Stimulated activated naive CD8-positive, alpha-beta T cell treated with anti-CD3 and anti-CD28 coated beads, Interleukin-15, Interleukin-2, amounts not matched to agents 100 U/mL and 50 U/mL, for 24 hours (primary cell): ENCODE data around the gene SNAP23.

Experiments
- ATAC-seq: fragments of 150-1000 bp; cut with Tn5 transposase; one replicate; pipeline ENCODE4 v1.10.0; 2021
- DNase-seq: peaks from one replicate; pipeline ENCODE4 v3.0.0; 2021

The SNAP23 gene

DNA sequence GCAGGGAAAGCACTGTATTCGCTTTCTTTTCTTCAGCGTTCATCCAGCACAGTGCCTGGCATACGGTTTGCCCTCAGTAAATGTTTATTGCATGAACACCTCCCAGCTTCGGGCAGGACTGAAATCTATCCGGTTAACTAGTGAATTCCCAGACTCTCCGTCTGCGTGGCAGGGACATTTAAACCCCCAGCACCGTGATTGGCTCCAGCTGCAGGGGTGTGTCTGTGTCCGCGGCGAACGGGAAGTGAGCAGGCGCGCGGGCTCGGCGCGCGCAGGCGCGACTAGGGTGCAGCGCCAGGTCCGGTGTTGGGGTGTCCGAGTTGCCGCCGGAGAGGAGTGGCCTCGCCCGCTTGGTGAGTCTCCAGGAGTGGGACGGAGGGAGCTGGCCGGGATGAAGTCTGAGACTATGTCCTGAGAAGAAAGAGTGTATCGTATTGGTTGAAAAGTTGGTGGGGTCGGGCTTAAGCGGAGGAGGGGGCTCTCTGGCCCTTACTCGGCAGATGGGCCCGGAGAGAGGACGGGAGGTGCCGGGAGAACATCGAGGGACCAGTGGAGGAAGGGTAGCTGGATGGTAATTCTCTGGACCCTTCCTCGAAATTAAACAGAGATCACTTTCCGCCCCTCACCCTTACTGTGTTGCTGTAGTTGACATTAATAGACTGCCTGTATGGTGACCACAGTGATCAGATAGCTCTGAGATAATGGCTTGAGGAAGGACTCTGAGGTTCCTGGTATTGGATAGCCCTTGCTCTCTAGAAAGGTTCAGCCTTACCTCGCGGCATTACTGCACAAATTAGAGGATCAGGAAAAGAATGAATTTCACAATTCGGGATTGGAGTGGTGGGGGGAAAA, at the start of gene SNAP23:
TSS of gene SNAP23 (plus strand) at position 274 of the 852 bp plus-strand sequence. CDS start 16,213 bp downstream, outside the sequence.
- DNase-seq (peak; percentile 88), ATAC-seq (peak; percentile 94)

DNA sequence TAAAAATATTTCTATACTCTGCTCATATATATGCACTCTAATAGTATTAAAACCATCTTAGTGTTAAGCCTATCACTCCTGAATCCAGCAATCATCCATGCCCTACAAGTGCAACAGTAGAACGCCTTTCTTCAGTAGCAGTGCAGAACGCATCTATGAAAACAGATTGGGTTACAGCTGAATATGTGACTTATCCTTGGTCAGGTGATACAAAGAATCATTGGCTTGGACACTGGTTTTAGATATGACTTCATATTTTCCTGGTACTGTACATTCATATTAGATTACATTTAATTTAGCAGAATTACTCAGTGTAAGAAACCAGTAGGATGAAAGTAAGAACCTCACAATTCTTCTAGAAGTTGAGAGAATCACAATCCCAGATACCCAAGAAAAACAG, 47.8 kb upstream of the SNAP23 start:
- no peak for ATAC-seq
- DNase-seq = no peak

DNA sequence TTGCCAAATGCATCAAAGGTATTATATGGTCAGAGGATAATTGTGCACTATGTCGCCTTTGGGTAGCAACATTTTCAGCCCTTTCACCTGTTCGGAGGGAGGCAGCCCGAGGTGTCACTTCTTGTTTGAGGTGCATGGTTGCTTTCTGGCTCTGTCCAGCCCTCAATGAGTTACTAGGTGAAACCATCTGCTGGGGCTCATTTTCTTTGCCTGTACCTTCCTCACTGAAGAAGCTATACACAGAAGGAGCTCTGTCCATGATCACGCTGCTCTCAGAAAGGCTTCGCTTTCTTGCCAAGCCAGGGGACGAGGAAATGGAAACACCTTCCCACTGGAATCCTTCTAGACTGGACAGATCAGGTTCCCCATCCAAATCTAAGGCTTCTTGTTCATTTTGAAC, 47.2 kb upstream of the SNAP23 start:
- DNase-seq = no peak
- ATAC-seq = no peak

DNA sequence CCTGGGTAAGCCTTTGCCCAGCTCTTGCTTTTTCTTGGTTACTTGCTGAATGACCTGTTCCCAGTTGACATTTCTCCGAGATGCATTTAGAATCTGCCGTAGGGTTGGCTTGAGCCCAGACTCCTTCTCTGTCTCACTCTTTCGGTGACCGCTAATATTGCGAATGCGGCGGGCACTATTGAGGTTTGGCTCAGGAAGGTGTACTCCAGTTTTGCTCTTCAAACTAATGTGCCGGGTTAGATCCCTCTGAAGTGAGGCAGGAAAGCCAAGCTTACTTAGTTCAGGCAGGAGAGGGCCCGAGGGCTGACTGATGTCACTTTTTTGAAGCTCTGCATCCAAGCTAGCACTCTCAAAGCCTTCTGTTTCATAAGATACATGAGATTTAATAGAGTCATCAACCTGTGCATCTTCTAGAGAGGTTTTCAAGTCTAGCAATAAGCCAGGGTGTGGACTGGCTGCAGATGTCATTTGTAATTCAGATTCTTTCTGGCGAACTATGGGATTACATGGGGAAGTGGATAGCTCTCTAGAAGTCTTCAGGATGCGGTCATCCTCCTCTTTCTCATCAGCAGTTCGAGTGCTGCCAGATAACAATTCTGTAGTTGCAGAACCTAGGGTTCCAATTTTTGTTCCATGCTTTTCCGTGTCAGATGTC, 45.5 kb upstream of the SNAP23 start:
- DNase-seq = no peak
- no peak for ATAC-seq

DNA sequence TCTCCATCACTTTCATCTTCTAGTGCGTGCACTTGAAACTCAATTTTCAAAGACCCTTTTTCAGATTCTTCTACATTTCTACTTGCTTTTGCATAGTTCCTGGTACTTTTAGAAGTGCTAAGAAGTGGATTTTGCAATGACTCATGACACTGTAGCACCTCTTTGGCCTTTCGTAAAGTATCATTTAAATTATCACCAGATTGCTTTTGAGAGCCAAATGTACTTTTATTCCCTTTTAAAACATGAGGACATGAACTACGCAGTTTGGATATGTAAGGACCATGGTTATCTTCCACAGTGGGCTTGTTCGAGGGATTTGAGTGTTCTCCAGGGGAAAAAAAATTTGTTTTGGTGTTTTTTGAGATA, 45.0 kb upstream of the SNAP23 start:
- ATAC-seq (no peak), DNase-seq (no peak)

DNA sequence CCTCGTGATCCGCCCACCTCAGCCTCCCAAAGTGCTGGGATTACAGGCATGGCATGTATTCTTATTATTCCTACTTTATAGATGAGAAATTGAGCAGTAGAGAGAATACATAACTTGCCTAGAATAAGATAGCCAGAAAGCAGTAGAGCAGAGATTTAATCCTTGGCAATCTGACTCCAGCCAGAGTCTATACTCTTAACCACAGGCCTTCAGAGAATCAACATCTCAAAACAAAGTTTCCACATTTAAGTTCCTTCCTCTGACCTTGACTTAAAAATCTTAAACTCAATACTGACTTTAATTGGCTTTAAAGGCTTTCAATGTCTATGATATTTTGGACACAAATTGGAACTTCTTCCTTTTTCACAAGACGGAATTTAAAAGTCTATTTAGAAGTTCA, 41.6 kb upstream of the SNAP23 start:
- DNase-seq (no peak), ATAC-seq (no peak)

DNA sequence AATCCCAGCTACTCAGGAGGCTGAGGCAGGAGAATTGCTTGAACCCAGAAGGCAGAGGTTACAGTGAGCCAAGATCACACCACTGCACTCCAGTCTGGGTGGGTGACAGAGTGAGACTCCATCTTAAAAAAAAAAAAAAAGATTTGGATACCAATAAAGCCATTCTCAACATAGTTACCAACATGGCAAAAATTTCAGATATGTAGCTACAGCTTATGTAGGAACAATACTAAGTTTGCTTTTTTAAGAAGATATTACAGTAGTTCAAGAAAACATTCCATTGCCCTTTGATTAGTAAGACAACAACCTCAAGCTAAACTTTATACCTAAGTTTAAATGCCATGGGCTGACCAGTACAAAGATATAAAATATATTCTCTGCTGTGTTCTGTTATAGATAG, 38.9 kb upstream of the SNAP23 start:
- ATAC-seq (no peak), DNase-seq (no peak)

DNA sequence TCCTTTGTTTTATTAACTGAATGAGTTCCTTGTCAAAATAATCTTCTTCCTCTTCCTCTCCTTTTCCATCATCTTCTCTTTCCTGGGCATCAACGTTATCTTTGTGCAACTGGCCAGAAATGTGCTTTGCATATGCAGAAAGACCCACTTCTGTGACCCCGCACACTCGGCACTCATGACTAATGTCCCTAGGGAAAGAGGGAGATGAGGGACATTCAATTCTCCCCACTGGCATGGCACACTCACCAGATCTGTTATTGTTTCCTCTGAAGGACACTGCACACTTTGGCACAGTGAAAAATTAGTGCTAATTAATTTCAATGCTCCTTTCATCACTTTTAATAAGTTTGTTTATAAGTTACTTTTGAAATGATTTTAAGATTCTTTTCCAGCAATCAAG, 38.5 kb upstream of the SNAP23 start:
- ATAC-seq = no peak
- no peak for DNase-seq

DNA sequence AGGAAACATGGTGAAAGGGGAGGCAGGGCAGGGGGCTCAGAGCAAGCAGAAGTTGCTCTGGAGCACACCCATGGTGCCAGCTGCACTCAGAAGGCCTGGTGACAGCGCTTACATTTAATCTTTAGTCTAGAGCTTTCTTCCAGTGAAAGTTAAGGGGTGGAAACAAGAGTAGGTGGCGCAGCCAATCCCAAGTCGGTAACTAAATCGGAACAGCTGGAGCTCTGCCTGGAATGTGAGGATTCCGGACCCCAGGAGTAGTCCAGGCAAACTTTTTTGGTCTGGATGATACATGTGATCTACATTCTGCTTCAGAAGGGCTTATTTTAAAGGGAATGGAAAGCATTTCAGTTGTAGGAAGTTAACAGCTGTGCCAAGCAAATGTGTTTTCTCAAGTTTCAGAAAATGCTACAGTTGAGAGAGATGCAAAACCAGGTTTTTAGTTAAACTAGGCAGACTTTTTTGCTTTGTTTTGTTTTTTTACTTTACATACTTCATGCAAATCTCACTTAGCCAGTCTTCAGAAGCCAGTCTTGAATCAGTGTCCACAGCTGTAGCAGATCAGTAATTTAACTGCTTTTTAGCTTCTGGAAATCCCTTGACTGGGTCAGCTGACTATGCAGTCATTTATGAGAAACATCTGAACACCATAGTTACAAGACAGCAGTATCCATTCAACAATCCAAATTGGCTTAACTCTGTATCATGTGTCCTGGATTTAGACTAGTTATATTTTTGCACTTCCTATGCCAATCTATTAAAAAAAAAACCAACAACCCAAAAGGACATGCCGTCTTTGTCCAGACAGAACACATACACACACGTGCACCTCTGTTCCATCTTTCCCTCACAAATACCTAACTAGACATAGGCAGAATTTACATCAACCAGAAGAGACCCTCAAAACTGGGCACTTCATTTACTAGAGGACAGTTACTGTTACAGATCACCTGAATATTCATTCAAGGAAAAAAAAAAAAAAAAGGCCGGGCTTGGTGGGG, 37.7 kb upstream of the SNAP23 start:
- DNase-seq (no peak), ATAC-seq (no peak)

DNA sequence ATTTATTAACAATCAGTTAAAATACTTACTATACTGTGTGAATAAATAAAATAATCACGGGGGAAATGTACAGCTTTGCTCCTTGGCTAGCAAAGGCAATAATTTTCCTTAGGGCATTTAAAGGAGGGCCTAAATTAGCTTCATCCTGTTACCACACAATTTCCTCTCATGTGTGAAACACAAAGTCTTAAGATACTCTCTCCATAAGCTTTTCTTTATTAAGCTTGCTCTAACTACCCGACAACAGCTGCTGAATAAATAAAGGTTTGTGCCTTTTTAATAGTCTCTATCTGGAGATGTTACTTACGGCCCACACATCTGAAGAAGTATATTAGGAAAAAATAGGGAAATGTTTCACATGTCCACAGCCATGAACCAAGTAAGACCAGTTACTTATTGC, 34.2 kb upstream of the SNAP23 start:
- DNase-seq (no peak), ATAC-seq (no peak)

DNA sequence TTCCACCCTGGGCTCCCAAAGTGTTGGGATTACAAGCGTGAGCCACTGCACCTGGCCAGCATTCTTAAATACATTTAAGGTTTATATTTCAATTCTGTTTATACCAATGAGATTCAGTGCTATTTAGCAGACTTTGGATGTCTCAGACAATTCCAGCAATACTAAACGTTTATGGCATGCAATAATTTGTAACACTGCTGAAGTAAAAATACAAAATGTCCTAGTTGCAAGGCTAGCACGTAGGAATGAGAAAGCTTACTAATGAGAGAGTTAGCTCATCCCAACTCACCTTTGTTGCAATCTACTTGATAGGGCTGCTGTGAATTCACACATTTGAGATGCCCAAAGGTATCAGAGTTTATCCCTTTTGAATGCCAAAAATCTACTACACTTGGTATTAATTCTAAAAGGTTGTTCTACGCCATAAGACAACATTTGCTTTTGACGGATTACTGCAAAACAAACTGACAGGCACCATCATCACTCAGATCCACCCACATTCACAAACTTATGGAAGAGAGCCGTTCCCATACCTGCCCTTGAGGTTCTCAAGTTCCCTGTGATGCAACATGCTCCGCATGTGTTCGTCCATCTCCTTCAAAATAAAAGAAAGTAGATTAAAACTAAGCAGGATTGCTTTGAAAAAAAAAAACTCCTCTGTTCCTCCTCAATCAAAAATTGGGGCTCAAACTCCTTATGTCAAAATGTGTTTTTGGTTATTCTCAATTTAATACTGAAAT, 29.7 kb upstream of the SNAP23 start:
- ATAC-seq (no peak), DNase-seq (no peak)

DNA sequence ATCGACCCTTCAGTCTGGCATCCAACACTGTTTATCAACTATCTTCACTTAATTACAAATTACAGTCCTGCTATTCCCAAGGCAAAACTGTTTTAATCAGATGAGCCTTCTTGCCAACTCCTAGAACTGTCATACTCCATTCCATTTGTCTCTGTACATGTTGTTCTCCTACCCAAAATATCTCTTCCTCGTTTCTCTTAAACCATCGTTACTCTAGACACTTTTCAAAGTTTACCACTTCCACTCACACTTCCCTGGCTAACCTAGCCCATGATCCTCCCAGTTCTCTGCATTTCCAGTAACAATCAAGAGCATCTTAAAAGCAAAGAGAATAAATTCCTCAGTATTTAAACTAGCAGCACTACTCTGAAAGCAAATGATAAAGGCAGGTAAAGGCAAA, 24.4 kb upstream of the SNAP23 start:
- no peak for DNase-seq
- ATAC-seq = no peak

DNA sequence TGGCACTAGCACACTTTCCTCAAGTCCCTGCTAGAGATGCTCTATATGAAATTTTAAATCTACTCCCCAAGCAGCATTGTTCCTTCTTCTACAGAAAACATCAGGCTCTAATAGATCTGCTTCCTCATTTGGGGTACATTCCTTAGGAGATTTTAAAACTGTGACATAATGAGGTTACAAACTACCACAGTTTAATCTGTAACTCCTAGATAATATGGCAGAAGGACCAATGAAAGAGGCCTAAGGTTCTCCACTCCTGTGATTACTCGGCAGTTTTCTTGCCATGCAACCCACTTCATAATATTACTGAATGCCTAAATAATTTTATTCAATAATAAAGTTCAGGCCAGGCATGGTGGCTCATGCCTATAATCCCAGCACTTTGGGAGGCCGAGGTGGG, 20.6 kb upstream of the SNAP23 start:
- ATAC-seq = no peak
- DNase-seq = no peak

DNA sequence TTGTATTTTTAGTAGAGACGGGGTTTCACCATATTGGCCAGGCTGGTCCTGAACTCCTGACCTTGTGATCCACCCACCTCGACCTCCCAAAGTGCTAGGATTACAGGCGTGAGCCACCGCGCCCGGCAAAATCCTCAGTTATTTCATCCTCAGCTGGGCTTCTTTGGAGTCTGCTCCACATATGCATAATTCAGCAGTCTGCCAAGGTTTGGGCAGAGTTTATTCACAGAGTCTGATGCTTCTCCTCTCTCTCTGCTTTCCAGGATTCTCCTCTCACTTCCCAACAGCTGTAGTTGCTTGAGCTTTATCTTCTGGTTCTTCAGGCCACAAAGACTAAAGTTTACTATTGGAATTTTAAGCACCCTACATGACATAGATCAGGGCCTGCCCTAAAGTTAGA, 12.7 kb upstream of the SNAP23 start:
- no peak for DNase-seq
- ATAC-seq = no peak

DNA sequence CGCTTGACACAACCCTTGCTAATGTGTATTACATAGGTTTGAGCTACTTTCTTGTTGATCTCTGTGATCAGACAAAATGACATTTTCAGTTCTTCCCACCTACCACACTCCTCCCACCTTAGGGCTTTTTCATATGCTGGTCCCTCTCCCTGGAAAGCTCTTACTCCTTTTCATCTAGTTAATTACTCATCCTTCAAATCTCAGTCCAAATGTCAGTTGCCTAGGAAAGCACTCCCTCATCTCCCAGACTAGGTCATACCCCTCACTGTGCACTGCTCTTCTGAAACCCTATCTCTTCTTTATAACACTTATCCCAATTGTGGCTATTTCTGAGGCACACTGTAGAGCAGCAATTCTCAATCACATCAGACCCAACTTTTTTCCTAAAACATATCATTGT, 11.8 kb upstream of the SNAP23 start:
- no peak for DNase-seq
- ATAC-seq = no peak

DNA sequence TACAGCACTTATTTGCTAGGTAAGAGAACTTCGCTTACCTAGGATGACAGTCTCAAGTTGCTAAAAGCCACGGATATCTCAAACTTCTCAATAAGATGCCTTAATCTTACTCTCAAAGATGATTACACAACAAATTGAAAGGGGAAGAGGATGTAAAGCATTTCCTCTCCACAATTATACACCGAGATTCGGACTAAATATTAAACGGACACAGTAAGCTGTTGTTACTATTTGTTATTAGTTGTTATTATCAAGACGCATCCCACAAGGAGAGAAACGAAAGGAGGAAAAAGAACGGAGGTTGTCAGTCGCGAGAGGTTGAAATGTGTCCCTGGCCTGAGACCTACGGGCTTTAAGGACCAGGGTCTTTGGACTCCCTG, 5.2 kb upstream of the SNAP23 start:
- DNase-seq (no peak), ATAC-seq (no peak)

DNA sequence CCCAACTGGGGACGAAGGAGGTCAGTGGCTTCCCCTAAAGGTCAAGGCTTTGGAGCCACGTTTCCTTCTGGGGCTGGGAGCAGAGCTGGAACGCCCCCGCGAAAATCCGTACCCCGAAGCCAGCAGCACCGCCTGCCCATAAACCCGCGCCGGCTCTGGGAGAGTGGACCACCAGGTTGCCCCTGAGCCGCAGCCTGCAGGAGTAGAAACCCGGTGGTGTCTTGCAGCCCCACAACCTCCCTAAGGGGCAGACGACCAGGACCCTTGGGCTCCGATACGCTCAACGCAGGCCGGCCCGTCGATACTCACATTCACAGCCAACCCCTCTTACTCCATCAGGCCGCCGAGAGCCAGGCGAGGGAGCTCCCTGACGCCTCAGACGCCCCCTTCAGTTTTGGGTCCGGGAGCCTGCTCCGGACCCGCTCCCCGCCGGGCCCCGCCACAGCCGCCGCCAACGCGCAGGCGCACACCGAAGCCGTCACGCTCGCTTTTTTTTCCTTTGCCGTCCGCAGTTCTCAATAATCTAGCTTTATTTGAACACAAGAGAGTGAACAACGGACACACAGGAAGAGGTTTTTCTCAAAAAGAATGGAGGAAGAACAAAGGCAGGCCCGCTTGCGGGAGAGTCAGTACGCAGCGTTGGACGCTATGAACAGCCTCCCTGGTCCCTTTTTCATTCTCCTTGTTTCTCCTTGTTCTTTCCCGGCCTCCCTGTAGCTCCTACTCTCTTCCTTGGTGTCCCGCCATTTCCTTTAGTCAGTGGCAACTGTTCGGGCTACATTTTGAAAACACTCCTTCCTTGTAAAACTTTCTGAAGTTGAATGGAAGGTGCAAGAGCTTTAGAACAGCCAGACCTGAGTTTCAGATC, 4.5 kb upstream of the SNAP23 start, which contains the start of gene ZNF106:
TSS of gene ZNF106 (minus strand) at position 471 of the 868 bp plus-strand sequence. CDS start 18,852 bp downstream, outside the sequence.
- DNase-seq (peak; percentile 89), ATAC-seq (peak; percentile 67)

DNA sequence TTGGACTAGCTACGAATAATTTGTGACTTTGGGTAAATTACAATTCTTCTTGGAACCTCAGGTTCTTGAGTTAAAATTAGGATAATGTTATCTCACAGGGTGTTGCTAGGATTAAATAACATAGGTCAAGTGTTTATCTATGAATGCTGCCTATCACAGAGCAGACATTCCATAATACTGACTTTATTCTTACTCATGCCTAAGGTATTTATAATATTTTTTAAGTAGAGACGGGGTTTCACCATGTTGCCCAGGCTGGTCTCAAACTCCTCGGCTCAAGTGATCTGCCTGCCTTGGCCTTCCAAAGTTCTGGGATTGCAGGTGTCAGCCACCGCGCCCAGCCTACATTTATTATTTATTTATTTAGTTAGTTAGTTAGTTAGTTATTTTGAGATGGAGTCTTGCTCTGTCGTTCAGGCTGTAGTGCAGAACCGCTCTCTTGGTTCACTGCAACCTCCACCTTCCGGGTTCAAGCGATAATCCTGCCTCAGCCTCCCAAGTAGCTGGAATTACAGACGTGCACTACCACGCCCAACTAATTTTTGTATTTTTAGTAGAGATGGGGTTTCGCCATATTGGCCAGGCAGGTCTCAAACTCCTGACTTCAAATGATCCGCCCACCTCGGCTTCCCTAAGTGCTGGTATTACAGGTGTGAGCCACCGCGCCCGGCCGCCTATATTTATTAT, 3.8 kb upstream of the SNAP23 start:
- no peak for ATAC-seq
- no peak for DNase-seq

DNA sequence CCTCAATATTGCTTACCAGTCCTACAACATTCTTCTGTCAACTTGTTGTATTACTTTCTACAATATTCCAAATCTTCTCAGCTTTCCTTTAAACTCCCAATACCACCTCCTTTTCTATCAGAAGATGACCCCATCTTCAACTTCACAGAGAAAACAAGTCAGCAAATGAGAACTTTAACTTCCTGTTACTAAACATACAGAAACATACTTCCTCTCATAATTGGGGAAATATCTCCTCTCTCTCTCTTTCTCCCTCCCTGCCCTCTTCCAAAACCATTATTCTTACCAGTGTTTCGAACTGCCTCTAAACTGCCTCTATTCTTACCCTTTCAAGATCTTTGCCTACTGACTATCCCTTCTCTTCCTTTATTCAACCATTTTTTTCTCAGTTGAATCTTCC, 1.8 kb upstream of the SNAP23 start:
- no peak for DNase-seq

DNA sequence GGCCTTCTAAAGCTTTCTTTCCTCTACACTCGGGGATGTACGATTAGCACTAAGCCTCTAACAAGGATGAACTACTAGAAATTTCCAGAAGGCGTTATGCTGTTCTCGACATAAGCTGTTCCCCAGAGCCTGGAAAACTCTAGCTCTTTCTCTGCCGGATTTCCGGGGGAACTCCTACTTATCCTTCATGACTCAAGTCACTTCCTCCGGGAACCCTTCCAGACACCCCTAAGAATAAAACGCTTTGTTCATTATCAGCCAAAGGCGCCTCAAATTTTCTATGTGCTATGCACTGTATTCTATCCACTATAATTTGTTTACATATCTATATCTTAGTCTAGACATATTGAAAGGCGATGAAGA, 455 bp upstream of the SNAP23 start:
- DNase-seq = peak; percentile 45
- no peak for ATAC-seq

More for the DNA sequence above, 1.8 kb upstream of the SNAP23 start:
- ATAC-seq = no peak
